Measurements from ENCODE around the gene CCDC71.

The CCDC71 gene

GRCh38 chr3:49171119-49171774 lies 5.1 kb upstream of the CCDC71 start, which contains the start of gene KLHDC8B:
KLHDC8B (plus strand) TSS chr3:49171598; CDS start chr3:49172770, 1,172 bp downstream.
- H3K4me3 ChIP-seq (ENCODE audit: low read length) = peak within 1 kb of the TSS; percentile 90
- peak; percentile 83 for DNase-seq (ENCODE audit: low read depth)
- TF ChIP-seq CTCF (conservative IDR thresholded peaks at IDR 0.05; ENCODE audit: low read length) = peak; percentile 77

GRCh38 chr3:49170744-49171118 lies 4.6 kb upstream of the CCDC71 start:
- DNase-seq (ENCODE audit: low read depth) = no peak
- peak overlapping the region; percentile 90 for H3K4me3 ChIP-seq (ENCODE audit: low read length)
- no peak for TF ChIP-seq CTCF (conservative IDR thresholded peaks at IDR 0.05; ENCODE audit: low read length)

- H3K4me3 ChIP-seq (ENCODE audit: low read length) = peak overlapping the region; percentile 92
- no peak for DNase-seq (ENCODE audit: low read depth)
- no peak for TF ChIP-seq CTCF (conservative IDR thresholded peaks at IDR 0.05; ENCODE audit: low read length)
These were observed 823 bp upstream of the CCDC71 start for GRCh38 chr3:49166752-49167556.

GRCh38 chr3:49164983-49165720 lies 979 bp downstream of the CCDC71 start:
- no peak for TF ChIP-seq CTCF (conservative IDR thresholded peaks at IDR 0.05; ENCODE audit: low read length)
- H3K4me3 ChIP-seq (ENCODE audit: low read length) = peak overlapping the region; percentile 92
- DNase-seq (ENCODE audit: low read depth) = no peak

GRCh38 chr3:49163609-49164008 lies 2.5 kb downstream of the CCDC71 start:
- no peak for TF ChIP-seq CTCF (conservative IDR thresholded peaks at IDR 0.05; ENCODE audit: low read length)
- no peak overlapping the region for H3K4me3 ChIP-seq (ENCODE audit: low read length)
- no peak for DNase-seq (ENCODE audit: low read depth)

- DNase-seq (ENCODE audit: low read depth) = no peak
- H3K4me3 ChIP-seq (ENCODE audit: low read length) = no peak overlapping the region
- TF ChIP-seq CTCF (conservative IDR thresholded peaks at IDR 0.05; ENCODE audit: low read length) = no peak
These were observed 3.2 kb downstream of the CCDC71 start for GRCh38 chr3:49162751-49163419.

All from AG10803 (cell line).